HG03135 (cell line): Measurements from ENCODE around the gene RAX.
"Not testable (repeated sequence)": the region's sequence is repeated elsewhere in the genome, so short reads cannot be mapped to it uniquely, and the experiment has no call there.

ENCODE experiments used
- ATAC-seq: cut with Tn5 transposase; IDR thresholded peaks from one replicate; pipeline ENCODE4 v1.9.1; 2021; ENCODE audit warnings: mild to moderate bottlenecking, moderate library complexity; ENCODE audit not compliant: unreplicated experiment

Gene RAX

GRCh38 chr18:59273759-59274532, 692 bp upstream of the RAX start:
- no peak for ATAC-seq

GRCh38 chr18:59272221-59272888, 899 bp downstream of the RAX start:
- ATAC-seq, result no peak

- no peak for ATAC-seq
Observed at GRCh38 chr18:59271606-59272220, 1.5 kb downstream of the RAX start.

GRCh38 chr18:59270689-59271257, 2.5 kb downstream of the RAX start:
- ATAC-seq, result no peak

- no peak for ATAC-seq
Observed at GRCh38 chr18:59269563-59270119, 3.6 kb downstream of the RAX start.

GRCh38 chr18:59268721-59269562, 4.3 kb downstream of the RAX start:
- ATAC-seq, result peak; percentile 40

GRCh38 chr18:59268127-59268720, 5.0 kb downstream of the RAX start:
- ATAC-seq, result no peak

- ATAC-seq, result no peak
Observed at GRCh38 chr18:59267503-59268126, 5.6 kb downstream of the RAX start.

GRCh38 chr18:59266886-59267502, 6.3 kb downstream of the RAX start:
- no peak for ATAC-seq

GRCh38 chr18:59266459-59266858, 6.8 kb downstream of the RAX start:
- ATAC-seq, result no peak

GRCh38 chr18:59265974-59266369, 7.3 kb downstream of the RAX start:
- ATAC-seq, result no peak

- no peak for ATAC-seq
Observed at GRCh38 chr18:59265246-59265973, 7.8 kb downstream of the RAX start.

- ATAC-seq, result no peak
Observed at GRCh38 chr18:59264651-59265245, 8.5 kb downstream of the RAX start.

- ATAC-seq, result no peak
Observed at GRCh38 chr18:59264121-59264571, 9.1 kb downstream of the RAX start.

GRCh38 chr18:59263661-59264060, 9.6 kb downstream of the RAX start:
- ATAC-seq, result no peak

GRCh38 chr18:59262243-59262642, 11.0 kb downstream of the RAX start:
- not testable (repeated sequence) for ATAC-seq

GRCh38 chr18:59261842-59262241, 11.4 kb downstream of the RAX start:
- not testable (repeated sequence) for ATAC-seq

- not testable (repeated sequence) for ATAC-seq
Observed at GRCh38 chr18:59255491-59255890, 17.8 kb downstream of the RAX start.
